Activated gamma-delta T cell treated with Interleukin-2 at 50 U/mL for 16 hours (primary cell): Measurements from ENCODE around the gene FTO.

Source experiments
- DNase-seq: peaks from one replicate; pipeline ENCODE4 v3.0.0-alpha.2; 2020

FTO gene

GRCh38 chr16:53756275-53756996 lies 52.5 kb downstream of the FTO start:
- DNase-seq = no peak

DNA sequence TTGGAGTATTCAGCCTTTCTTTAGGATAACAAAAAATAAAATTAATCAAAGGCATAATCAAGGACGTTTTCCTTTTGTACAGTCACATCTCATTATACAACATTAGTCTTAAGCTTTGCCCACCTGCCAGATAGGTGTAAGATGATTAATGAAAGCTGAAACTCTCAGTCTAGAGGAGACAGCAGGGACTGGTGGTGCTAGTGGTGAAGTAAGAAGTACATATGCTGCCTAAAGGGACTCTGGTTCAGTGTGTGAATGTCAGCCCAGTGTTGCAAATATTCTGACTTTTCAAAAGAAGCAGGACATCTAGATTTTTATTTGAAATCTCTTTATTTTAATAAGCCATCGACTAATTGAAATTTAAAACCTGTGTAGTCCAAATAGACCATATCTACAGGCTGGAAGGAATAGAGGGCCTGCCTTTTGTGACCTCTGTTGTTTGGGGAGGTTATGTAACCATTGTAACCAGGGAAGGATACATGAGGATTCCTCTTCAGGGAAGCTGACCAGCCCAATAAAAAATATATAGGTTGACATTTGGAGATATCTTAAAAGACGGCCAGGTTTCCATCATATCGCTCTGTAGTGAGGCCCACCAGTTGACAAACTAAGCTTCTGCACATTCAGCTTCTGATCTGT lies 54.1 kb downstream of the FTO start:
- no peak for DNase-seq

GRCh38 chr16:53761962-53762703 lies 58.2 kb downstream of the FTO start:
- DNase-seq = no peak

DNA sequence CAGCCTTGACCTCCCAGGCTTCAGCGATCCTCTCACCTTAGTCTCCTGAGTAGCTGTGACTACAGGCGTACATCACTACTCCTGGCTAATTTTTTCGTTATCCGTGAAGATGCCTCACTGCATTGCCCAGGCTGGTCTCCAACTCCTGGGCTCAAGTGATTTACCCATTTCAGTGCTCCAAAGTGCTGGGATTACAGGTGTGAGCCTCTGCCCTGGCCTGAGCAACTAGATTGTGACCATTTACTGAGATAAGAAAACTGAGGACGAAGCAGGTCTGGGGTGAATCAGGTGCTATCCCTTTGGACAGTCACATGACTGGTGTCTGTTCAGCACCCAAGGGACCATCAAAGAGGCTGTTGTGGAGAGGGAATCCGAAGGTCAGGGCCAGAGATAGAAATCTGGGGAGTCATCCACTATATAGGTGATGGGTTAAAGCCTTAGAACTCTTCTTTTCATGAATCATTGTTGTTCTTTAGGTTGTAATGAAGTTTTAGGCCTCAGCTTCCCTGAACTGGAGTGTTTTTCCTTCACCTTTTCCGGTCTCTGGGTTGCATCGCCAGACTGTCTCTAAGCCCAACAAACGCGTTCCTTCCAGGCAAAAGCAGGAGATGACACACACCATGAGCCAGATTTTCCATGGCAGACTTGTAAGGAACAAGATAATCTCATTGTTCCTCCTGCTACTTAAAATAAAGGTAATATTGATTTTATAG lies 62.5 kb downstream of the FTO start:
- no peak for DNase-seq

DNA sequence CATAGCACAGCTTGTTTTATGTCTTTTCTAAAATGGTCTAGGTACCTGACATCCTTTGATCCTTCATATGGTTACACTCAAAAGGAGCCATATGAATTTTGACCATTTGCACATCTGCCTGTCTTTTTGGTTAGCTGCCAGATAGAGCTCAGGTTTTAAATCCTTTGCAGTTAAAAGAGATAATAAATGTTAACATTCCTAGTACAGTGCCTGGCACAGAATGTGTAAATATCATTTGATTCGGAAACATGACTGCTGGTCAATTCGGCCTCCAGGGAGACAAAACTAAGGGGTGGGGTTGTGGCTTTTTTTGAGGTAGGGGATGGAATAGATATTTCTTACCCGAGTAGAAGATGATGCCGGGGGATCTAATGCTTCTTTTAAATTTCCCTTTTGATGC lies 64.2 kb downstream of the FTO start:
- DNase-seq = no peak

DNA sequence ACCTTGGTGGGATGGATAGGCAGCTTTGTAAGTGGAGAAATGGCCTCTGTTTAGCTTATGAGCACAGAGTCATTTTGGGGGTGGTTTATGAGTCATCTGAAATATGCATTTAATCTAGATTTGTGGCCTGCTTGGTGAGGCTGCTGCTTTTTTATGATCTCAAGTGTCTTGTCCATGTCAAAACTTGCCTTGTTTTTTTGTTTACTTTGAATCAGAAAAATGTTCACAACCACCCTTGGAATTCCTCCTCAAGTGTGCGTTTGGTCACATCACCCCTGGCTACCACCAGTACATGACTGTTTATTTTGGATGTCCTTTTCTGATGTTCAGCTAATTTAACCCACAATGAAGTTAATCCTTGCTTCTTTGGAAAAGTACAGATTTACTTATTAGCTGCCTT lies 64.6 kb downstream of the FTO start:
- DNase-seq = no peak

DNA sequence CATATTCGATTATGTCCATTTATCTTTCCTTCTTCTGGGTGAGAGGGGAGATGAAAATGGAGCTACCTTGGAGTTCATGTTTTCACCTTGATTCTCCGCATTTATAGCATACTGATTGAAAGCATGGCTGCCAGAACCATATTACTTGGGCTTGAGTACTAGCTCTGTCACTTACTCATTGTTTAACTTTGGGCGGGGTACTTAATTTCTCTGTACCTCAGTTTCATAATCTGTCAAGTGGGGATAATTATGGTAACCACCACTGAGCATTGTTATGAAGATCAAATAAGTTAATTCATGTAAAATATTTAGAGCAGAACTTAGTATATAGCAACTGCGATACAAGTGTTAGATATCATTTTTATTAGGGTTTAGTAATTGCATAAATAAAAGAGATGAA lies 65.2 kb downstream of the FTO start:
- DNase-seq = no peak

GRCh38 chr16:53769787-53770186 lies 65.8 kb downstream of the FTO start:
- DNase-seq = no peak

GRCh38 chr16:53770641-53771040 lies 66.7 kb downstream of the FTO start:
- DNase-seq = no peak

DNA sequence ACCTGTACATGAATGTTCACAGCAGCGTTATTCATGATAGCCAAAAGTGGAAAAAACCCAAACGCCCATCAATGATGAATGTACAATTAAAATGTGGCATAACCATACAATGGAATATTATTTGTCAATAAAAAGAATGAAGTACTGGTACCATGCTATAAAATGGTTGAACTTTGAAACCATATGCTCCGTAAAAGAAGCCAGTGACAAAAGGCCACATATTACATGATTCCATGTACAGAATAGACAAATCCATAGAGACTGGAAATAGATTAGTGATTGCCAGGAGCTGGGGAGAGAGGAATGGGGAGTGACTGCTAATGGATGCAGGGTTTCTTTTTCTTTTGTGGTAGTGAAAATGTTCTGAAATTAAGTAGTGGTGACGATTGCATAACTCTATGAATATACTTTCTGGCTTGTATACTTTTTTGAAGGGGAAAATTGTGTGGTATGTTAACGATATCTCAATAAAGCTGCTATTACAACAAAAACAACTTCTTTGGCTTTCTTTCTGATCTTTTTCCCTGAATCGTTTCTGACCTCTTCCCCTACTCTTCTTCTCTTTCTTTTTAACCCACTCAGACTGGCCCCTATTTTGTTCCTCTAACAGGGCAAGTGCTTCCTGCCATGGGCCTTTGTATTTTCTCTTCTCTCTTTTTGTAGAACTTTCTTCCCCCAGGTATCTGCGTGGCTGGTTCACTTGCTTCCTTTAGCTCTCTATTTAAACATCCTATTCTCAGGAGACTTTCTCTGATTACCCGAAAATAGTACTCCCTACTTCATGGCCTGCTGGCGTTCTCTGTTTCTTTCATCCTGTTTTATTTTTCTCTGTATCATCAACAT lies 67.9 kb downstream of the FTO start:
- no peak for DNase-seq

- no peak for DNase-seq
Observed at GRCh38 chr16:53773150-53773846, 69.3 kb downstream of the FTO start.

- no peak for DNase-seq
Observed at GRCh38 chr16:53773881-53774280, 69.9 kb downstream of the FTO start.

- no peak for DNase-seq
Observed at GRCh38 chr16:53775106-53775820, 71.3 kb downstream of the FTO start.

GRCh38 chr16:53775821-53776431 lies 72.0 kb downstream of the FTO start:
- DNase-seq = no peak

DNA sequence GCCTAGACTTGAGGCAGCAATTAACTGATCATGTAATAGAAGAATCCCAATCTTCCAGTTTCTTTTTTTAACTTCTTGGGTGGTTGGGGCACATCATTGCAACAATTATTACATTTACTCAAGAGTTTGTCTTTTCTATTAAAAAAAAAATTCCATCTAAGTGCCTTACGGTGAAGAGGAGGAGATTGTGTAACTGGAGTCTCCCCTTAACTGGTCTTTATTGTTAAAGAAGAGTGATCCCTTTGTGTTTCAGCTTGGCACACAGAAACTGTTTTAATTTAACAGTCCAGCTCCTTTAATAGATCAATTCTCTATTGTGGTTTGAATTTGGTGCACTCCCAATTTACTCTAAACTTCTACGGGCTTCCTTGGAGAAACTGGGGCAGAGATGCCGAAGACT lies 75.2 kb downstream of the FTO start:
- DNase-seq = no peak

GRCh38 chr16:53780051-53780450 lies 76.1 kb downstream of the FTO start:
- DNase-seq = no peak

DNA sequence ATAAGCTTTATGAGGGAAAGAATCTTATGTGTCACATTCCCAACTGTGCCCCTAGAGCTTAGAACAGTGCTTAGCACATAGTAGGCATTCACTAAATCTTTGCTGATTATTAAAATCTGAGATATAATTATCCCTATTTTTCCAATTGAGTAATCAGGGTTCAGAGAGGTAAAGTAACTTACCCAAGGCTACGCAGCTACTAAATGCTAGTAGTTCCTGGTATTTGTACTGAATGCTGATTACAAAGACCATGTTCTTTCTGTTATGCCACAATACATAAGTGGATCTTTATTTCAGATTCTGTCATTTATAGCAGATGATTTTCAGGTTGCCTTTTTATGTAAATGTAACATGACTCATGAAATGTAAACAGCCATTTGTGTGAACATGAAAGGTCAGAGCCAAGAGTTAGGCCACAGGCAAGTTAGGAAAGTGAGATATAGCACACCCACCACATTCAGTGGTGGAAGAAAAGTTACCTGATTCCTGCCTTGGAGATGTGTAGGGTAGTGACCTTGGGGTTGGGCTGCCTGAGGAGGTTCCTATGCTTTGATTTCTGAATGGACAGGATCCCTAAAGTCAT lies 77.2 kb downstream of the FTO start:
- DNase-seq = no peak

DNA sequence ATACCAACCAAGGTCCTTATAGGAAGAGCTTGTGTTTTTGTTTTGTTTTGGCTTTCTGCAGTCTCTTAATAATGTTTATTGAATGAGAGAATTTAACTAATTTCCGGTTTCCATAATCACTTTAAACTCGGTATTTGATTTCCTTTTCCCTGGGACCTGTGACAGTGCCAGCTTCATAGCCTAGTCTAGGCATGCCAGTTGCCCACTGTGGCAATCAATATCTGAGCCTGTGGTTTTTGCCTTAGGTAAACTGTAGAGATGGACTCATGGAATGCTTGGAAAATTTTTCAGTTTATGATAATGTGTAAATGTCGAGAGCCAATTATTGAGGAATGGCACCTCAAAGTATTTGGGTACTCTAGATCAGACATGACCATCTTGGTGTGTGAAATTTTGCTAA lies 78.2 kb downstream of the FTO start:
- no peak for DNase-seq

DNA sequence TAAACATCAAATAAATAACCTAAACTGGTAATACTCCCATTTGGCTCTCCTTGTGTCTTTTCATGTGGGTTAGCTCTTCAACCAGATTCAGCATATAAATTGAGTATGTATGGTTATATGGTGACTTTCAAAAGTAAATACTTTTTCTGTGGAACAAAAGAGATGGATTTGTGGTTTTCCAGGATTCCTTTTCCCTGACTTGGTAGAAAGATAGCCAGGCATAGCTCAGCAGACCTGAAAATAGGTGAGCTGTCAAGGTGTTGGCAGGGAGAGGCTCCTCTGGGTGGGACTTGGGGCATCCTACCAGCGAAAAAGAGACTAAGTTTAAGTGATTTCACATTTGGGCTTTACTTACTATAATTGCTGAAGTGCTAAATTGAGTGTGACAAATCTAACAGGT lies 80.3 kb downstream of the FTO start:
- no peak for DNase-seq

- no peak for DNase-seq
Observed at GRCh38 chr16:53785044-53785443, 81.1 kb downstream of the FTO start.
